B cell (primary cell): ENCODE measurements around the gene CCNL1. TPM values are rescaled to one million over a fixed set of nuclear protein-coding genes. Genes with fewer than 3 reads are reported as not detected.
"Not testable (repeated sequence)": the region's sequence is repeated elsewhere in the genome, so short reads cannot be mapped to it uniquely, and the experiment has no call there.

ENCODE experiments used
- ATAC-seq: fragments of 200-7000 bp; cut with Tn5 transposase; one replicate; pipeline ENCODE4 v1.10.0; 2021; ENCODE audit warnings: low read depth, mild to moderate bottlenecking, moderate number of reproducible peaks, moderate library complexity
- CTCF ChIA-PET: fragments of 350-600 bp; sonication (Branson Sonifier 250); formaldehyde crosslinking; loops from one replicate; lab custom pipeline; 2021; ENCODE audit warnings: antibody characterized with exemption, inconsistent platforms; lab: Charles Lee
- POLR2A ChIA-PET: fragments of 350-600 bp; sonication (Branson Sonifier 250); formaldehyde crosslinking; loops from one replicate; lab custom pipeline; 2021; ENCODE audit warnings: antibody characterized with exemption; lab: Charles Lee
- DNase-seq: peaks from one replicate; pipeline ENCODE4 v3.0.0; 2013
- H2AFZ ChIP-seq: 2 replicates; pipeline ENCODE4 v1.6.1; 2012; ENCODE audit warnings: mild to moderate bottlenecking, low read depth, low read length; ENCODE audit not compliant: insufficient read depth, poor library complexity, severe bottlenecking
- H3K27ac ChIP-seq, 2 donors: 1 replicate in 1 of 2; 2 replicates in 1 of 2; pipeline ENCODE4 v1.5.1; 2012 to 2013; ENCODE audit warnings: low read length in 2 of 2, mild to moderate bottlenecking in 2 of 2, moderate library complexity in 1 of 2
- H3K27me3 ChIP-seq, 4 experiments: fragments of 200-600 bp in 1 of 4; sonication (generic) in 1 of 4; replicated peaks in 1 of 4; 1 replicate in 2 of 4; 2 replicates in 2 of 4; pipeline versions ENCODE4 v1.6.1 to v1.7.0; 2013 to 2016; ENCODE audit warnings: low read length in 3 of 4, mild to moderate bottlenecking in 2 of 4, mixed read lengths in 1 of 4, moderate library complexity in 1 of 4; ENCODE audit not compliant: insufficient read depth in 4 of 4, control insufficient read depth in 3 of 4; ENCODE audit errors: control extremely low read depth in 1 of 4
- H3K36me3 ChIP-seq, 2 experiments: replicated peaks in 1 of 2; 1 replicate in 1 of 2; 2 replicates in 1 of 2; pipeline versions ENCODE4 v1.6.1 to v1.7.1; 2013; ENCODE audit warnings: low read length in 1 of 2; ENCODE audit not compliant: insufficient read depth in 2 of 2, control insufficient read depth in 1 of 2; ENCODE audit errors: control extremely low read depth in 1 of 2, extremely low read depth in 1 of 2
- H3K4me1 ChIP-seq, 2 donors: fragments of 200-600 bp in 1 of 2; sonication (generic) in 1 of 2; 1 replicate in 1 of 2; 2 replicates in 1 of 2; pipeline versions ENCODE4 v1.5.1 to v1.6.1; 2013 to 2017; ENCODE audit warnings: low read length in 2 of 2; ENCODE audit not compliant: control insufficient read depth in 2 of 2, insufficient read depth in 2 of 2
- H3K4me2 ChIP-seq: replicated peaks from 2 replicates; pipeline ENCODE3; 2012; ENCODE audit warnings: mild to moderate bottlenecking, low read depth, low read length; ENCODE audit not compliant: poor library complexity, severe bottlenecking
- H3K4me3 ChIP-seq, 5 experiments: fragments of 200-600 bp in 1 of 5; sonication (generic) in 1 of 5; 1 replicate in 3 of 5; 2 replicates in 2 of 5; pipeline versions ENCODE4 v1.5.1 to v1.7.0; 2011 to 2016; ENCODE audit warnings: low read length in 4 of 5, mild to moderate bottlenecking in 4 of 5, low read depth in 2 of 5, control low read depth in 1 of 5, moderate library complexity in 1 of 5; ENCODE audit not compliant: insufficient read depth in 1 of 5; ENCODE audit errors: control extremely low read depth in 1 of 5, extremely low read depth in 1 of 5
- H3K79me2 ChIP-seq: fragments of 200-600 bp; sonication (generic); one replicate; pipeline ENCODE4 v1.6.0; 2016; ENCODE audit warnings: low read length; ENCODE audit not compliant: control insufficient read depth, insufficient read depth
- H3K9ac ChIP-seq: fragments of 200-600 bp; sonication (generic); 2 replicates; pipeline ENCODE4 v1.6.1; 2017; ENCODE audit warnings: mild to moderate bottlenecking, low read length, moderate library complexity
- H3K9me3 ChIP-seq, 3 donors: one replicate each; pipeline versions ENCODE4 v1.6.1 to v1.7.1; 2013; ENCODE audit warnings: low read length in 2 of 3; ENCODE audit not compliant: control insufficient read depth in 2 of 3, insufficient read depth in 1 of 3; ENCODE audit errors: control extremely low read depth in 1 of 3
- H4K20me1 ChIP-seq: 2 replicates; pipeline ENCODE4 v1.6.0; 2012; ENCODE audit warnings: mild to moderate bottlenecking, low read length; ENCODE audit not compliant: insufficient read depth, control insufficient read depth, poor library complexity, severe bottlenecking
- H3K27ac Mint-ChIP-seq: one replicate; pipeline ENCODE4 v1.8.0; 2021; ENCODE audit warnings: mixed read lengths
- H3K27me3 Mint-ChIP-seq: one replicate; pipeline ENCODE4 v1.8.0; 2021; ENCODE audit warnings: mixed read lengths
- H3K4me1 Mint-ChIP-seq: one replicate; pipeline ENCODE4 v1.8.0; 2021; ENCODE audit warnings: mixed read lengths
- H3K4me3 Mint-ChIP-seq: one replicate; pipeline ENCODE4 v1.8.0; 2021; ENCODE audit warnings: mixed read lengths
- H3K9me3 Mint-ChIP-seq: one replicate; pipeline ENCODE4 v1.8.0; 2022; ENCODE audit warnings: mixed read lengths; ENCODE audit not compliant: insufficient read depth
- CTCF ChIP-seq: fragments of 200-600 bp; IDR thresholded peaks from one replicate; pipeline ENCODE4 v1.8.0; 2022; ENCODE audit warnings: antibody characterized with exemption, mild to moderate bottlenecking
- EZH2 ChIP-seq: IDR thresholded peaks from 2 replicates; pipeline ENCODE4 v1.6.1; 2012; ENCODE audit warnings: borderline replicate concordance, low read depth, mild to moderate bottlenecking, moderate library complexity, low read length; ENCODE audit not compliant: insufficient read depth, poor library complexity, severe bottlenecking
- WGBS: methylation state at CpG from one replicate; pipeline ENCODE4 v1.1.5; 2013; ENCODE audit warnings: missing lambda C conversion rate; ENCODE audit not compliant: insufficient coverage; 5-methylcytosine and 5-hydroxymethylcytosine counted together
- intact Hi-C: fragments of 100-400 bp; cut with micrococcal nuclease; formaldehyde crosslinking; loops from one replicate; pipeline ENCODE4 v1.10.0; 2022
- polyA plus RNA-seq: library from polyadenylated mRNA; depleted of rRNA; stranded (reverse); fragments of >200 nt; gene quantifications from 2 replicates; pipeline ENCODE4 v1.2.3, GENCODE V29; 2012
- total RNA-seq, 2 donors: library from RNA; stranded (reverse); fragments of 120-200 nt in 1 of 2; gene quantifications; 1 replicate in 1 of 2; 2 replicates in 1 of 2; pipeline versions ENCODE4 v1.2.3 to v1.2.4, GENCODE V29; 2013 to 2022

The CCNL1 gene
- total and polyA plus RNA-seq, 2 donors (not counting 1 experiment from before 2014, with no cell fraction given), result 322 to 655 TPM

DNA sequence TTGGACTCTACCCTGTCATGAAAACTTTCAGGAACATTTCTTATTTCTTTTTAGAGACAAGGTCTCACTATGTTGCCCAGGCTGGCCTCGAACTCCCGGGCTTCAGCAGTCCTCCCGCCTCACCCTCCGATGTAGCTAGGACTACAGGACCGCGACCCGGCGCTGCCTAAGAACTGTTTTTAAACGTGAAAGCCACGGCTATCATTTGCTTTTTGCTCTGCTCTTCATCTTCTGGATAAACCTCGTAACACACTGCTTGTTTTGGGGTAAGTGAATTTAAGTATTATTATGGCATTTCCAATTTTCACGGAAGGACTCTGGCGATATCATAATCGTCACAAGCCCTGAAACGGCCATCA lies 14.3 kb upstream of the CCNL1 start:
- Histone ChIP-seq H3K9ac (peak overlapping the region; percentile 88), H2AFZ (peak overlapping the region; percentile 83), H4K20me1 (no peaks in the 10 kb centered on the region), H3K79me2 (peaks cover 35% of the 10 kb centered on the region), H3K4me1 (peaks cover 19% of the 10 kb centered on the region in 2 donors), H3K4me3 (peak overlapping the region; percentile 51 to 94 (median 69)), H3K4me2 (peak overlapping the region; percentile 86), H3K27me3 (no peaks in the 10 kb centered on the region), H3K36me3 (no peaks in the 10 kb centered on the region), H3K9me3 (peaks cover 1 to 11% (median 2%) of the 10 kb centered on the region in 3 donors), H3K27ac (peak overlapping the region; percentile 89 to 97)
- DNase-seq (no peak), ATAC-seq (no peak)
- H3K27ac Mint-ChIP-seq, result peak overlapping the region; percentile 97
- TF ChIP-seq CTCF (no peak), EZH2 (no peak)
- CTCF ChIA-PET, result interaction anchor here (0.9 to 4.7 kb wide), 5 partner anchors 9 to 28 kb away, joined by 3 to 54 read pairs (median 10); partner anchors contain the start of gene CCNL1
- POLR2A ChIA-PET, result interaction anchor here (1.1 to 4.0 kb wide), 6 partner anchors 13 to 619 kb away, joined by 3 to 168 read pairs (median 6); partner anchors contain the start of genes CCNL1 and SSR3
- H3K4me1 Mint-ChIP-seq, result peaks cover 23% of the 10 kb centered on the region
- H3K4me3 Mint-ChIP-seq, result peak overlapping the region; percentile 91
- no peaks in the 10 kb centered on the region for H3K27me3 Mint-ChIP-seq
- WGBS, result 7% methylated on average over 13 of the region's 15 CpGs
- intact Hi-C loops, result loop anchor here (1.0 to 2.0 kb wide), 3 partner anchors 348 to 1627 kb away; partner anchors contain the start of genes LEKR1 and SLC33A1
- no peaks in the 10 kb centered on the region for H3K9me3 Mint-ChIP-seq

DNA sequence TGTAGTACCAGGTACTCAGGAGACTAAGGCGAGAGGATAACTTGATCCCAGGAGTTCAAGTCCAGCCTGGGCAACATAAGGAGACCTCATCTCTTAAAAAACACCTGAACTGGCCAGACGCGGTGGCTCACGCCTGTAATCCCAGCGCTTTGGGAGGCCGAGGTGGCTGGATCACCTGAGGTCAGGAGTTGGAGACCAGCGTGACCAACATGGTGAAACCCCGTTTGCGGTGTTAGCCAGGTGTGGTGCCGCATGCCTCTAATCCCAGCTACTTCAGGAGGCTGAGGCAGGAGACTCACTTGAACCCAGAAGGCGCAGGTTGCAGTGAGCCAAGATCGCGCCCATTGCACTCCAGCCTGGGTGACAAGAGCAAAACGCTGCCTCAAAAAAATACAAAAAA lies 13.4 kb upstream of the CCNL1 start:
- H4K20me1 ChIP-seq, H3K4me2 ChIP-seq, H3K9ac ChIP-seq, H3K27me3 ChIP-seq, H3K27ac ChIP-seq, intact Hi-C loops, DNase-seq, H2AFZ ChIP-seq, H3K27me3 Mint-ChIP-seq, ATAC-seq, H3K9me3 Mint-ChIP-seq, H3K36me3 ChIP-seq, H3K4me3 Mint-ChIP-seq, H3K9me3 ChIP-seq, H3K4me3 ChIP-seq: not testable (repeated sequence)
- H3K79me2 ChIP-seq, result peaks cover 28% of the 10 kb centered on the region
- H3K4me1 ChIP-seq, result peaks cover 19% of the 10 kb centered on the region in 2 donors
- 100% methylated on average over 11 of the region's 14 CpGs for WGBS
- Mint-ChIP-seq H3K27ac (peak overlapping the region; percentile 8), H3K4me1 (peaks cover 23% of the 10 kb centered on the region)
- ChIA-PET CTCF (interaction anchor here (1.0 to 4.7 kb wide), 4 partner anchors 10 to 29 kb away, joined by 4 to 54 read pairs (median 11); partner anchors contain the start of gene CCNL1), POLR2A (interaction anchor here (4.0 kb wide), 1 partner anchor 12 kb away, joined by 168 read pairs; the partner anchor contains the start of gene CCNL1)
